22Rv1 (cell line): ENCODE results near the gene IGSF9B.

Experiments used
- ZFX ChIP-seq: fragments of 450-650 bp; IDR thresholded peaks from 2 replicates; pipeline ENCODE4 v1.6.1; 2017; ENCODE audit warnings: antibody characterized with exemption, borderline replicate concordance
- TF ChIP-seq, protein P1 (sequence below): fragments of 450-650 bp; IDR thresholded peaks from 2 replicates; pipeline ENCODE4 v1.5.1; 2017; ENCODE audit warnings: mild to moderate bottlenecking

DNA sequence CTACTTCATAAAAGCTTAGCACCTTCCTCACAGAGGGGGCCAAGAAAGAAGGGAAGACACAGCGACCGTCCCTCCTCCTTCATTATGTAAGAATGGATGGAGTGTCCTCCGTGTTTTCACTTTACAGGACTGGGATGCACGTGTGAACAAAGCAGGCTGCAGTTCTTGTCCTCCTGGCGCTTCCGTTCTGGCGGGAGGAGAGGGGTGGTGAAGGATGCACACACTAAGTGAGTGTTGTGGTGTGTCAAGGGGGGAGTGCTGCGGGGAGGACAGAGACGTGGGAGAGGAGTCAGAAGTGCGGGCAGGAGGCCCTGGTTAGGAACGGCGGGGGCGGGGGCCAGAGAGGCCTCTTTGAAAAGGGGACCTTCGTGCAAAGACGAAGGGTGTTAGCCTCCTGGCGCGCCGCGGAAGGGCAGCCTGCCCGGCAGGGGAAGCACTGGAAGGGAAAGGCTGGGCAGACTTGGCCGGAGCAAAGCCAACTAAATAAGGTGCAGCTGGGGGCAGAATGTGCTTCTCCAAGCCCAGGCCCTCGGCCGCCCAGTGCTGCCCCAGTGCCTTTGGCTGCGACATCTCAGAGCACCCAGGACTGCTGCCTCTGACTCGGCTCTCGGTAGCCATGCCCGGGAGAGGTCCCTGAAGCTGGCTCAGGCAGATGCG is 27.0 kb upstream of the IGSF9B start:
- TF ChIP-seq, protein P1, sequence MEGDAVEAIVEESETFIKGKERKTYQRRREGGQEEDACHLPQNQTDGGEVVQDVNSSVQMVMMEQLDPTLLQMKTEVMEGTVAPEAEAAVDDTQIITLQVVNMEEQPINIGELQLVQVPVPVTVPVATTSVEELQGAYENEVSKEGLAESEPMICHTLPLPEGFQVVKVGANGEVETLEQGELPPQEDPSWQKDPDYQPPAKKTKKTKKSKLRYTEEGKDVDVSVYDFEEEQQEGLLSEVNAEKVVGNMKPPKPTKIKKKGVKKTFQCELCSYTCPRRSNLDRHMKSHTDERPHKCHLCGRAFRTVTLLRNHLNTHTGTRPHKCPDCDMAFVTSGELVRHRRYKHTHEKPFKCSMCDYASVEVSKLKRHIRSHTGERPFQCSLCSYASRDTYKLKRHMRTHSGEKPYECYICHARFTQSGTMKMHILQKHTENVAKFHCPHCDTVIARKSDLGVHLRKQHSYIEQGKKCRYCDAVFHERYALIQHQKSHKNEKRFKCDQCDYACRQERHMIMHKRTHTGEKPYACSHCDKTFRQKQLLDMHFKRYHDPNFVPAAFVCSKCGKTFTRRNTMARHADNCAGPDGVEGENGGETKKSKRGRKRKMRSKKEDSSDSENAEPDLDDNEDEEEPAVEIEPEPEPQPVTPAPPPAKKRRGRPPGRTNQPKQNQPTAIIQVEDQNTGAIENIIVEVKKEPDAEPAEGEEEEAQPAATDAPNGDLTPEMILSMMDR = no peak
- TF ChIP-seq ZFX = no peak
